ENCODE measurements around the gene EHD2. TPM values are rescaled to one million over a fixed set of nuclear protein-coding genes. Genes with fewer than 3 reads are reported as not detected.

The EHD2 gene
- total and polyA plus RNA-seq, 2 of the 4 experiments (the other 2 are of a cell fraction), result 35.3 to 181 TPM

DNA sequence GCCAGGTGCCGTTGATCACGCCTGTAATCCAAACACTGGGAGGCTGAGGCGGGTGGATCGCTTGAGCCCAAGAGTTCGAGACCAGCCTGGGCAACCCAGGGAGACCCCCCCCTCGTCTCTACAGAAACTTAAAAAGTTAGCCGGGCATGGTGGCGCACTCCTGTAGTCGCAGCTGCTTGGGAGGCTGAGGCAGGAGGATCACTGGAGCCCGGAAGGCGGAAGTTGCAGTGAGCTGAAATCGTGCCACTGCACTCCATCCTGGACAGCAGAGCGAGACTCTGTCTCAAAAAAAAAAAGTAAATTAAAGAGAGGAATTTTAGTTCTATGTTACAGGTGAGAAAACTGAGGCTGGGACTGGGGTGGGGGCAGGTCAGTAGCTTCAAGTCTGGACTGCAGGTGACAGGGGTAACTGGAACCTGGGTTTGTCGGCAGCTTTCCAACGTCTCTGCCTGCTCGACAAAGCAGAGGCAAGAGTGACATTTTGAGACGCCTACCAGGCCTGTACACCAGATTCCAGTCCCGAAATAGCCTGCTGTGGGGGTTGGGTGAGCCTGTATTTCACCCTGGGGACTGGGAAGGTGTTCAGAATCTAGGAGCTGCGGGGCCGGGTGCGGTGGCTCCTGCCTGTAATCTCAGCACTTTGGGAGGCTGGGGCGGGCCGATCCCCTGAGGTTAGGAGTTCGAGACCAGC lies 66.4 kb downstream of the EHD2 start:
- dilution Hi-C loops (cut with HindIII; ENCODE audit: low sequenced_read_pairs, unreplicated experiment) (no loop called here), intact Hi-C loops (cut with micrococcal nuclease) (no loop called here), in situ Hi-C loops (cut with MboI; ENCODE audit: low sequenced_read_pairs) (loop anchor here (10.0 kb wide), 1 partner anchor 345 kb away; no protein-coding TSS in a partner anchor)
- CTCF ChIA-PET, result interaction anchor here (0.6 kb wide), 1 partner anchor 67 kb away, joined by 5 read pairs; no protein-coding TSS in a partner anchor
- Histone ChIP-seq H3K27ac (ENCODE audit: insufficient read depth, low read length) (no peak overlapping the region), H4K91ac (ENCODE audit: insufficient read depth, low read depth, low read length) (no peak overlapping the region), H3K79me1 (ENCODE audit: low read depth in 1 of 2, low read length in 2 of 2) (peaks cover 26 to 44% of the 10 kb centered on the region in 2 experiments), H3K4me1 (ENCODE audit: control insufficient read depth, insufficient read depth, low read length) (peaks cover 2% of the 10 kb centered on the region; the same call in 1 of the 2 replicates), H2BK15ac (ENCODE audit: low read depth, low read length) (no peak overlapping the region), H3K36me3 (ENCODE audit: control insufficient read depth, insufficient read depth, low read length) (peaks cover 32% of the 10 kb centered on the region), H2BK120ac (ENCODE audit: low read depth, low read length) (no peak overlapping the region), H3K27me3 (ENCODE audit: control insufficient read depth, insufficient read depth, low read length) (no peaks in the 10 kb centered on the region), H3K9me1 (ENCODE audit: insufficient read depth, low read length) (peaks cover 14% of the 10 kb centered on the region), H3K9me3 (ENCODE audit: control insufficient read depth, insufficient read depth, low read length) (no peaks in the 10 kb centered on the region), H2AK5ac (ENCODE audit: low read depth, low read length) (no peak overlapping the region), H3K4ac (ENCODE audit: low read depth, low read length) (no peak overlapping the region), H3K23ac (ENCODE audit: low read depth, low read length) (no peak overlapping the region), H2BK5ac (ENCODE audit: low read depth, low read length, poor library complexity, severe bottlenecking) (no peak overlapping the region), H2BK20ac (ENCODE audit: low read depth, low read length) (no peak overlapping the region), H2AFZ (replicated peaks; ENCODE audit: low read length, poor library complexity) (no peak overlapping the region), H3K4me2 (ENCODE audit: low read depth, low read length) (peak overlapping the region; percentile 100), H4K20me1 (ENCODE audit: insufficient read depth, low read length) (peaks cover 30% of the 10 kb centered on the region; the same call in 1 of the 2 replicates), H4K5ac (ENCODE audit: low read depth, low read length) (no peak overlapping the region), H3K9ac (ENCODE audit: low read depth, low read length) (peak overlapping the region; percentile 97; the same call in 1 of the 2 replicates), H3K14ac (replicated peaks; ENCODE audit: low read depth, low read length) (peak overlapping the region; percentile 94), H3K18ac (ENCODE audit: low read depth, low read length) (no peak overlapping the region), H3K56ac (ENCODE audit: extremely low read depth, insufficient read depth, low read length) (no peak overlapping the region), H4K8ac (ENCODE audit: low read depth in 2 of 2, low read length in 2 of 2) (no peak overlapping the region), H3K4me3 (ENCODE audit: insufficient read depth, low read depth, low read length) (peak overlapping the region; percentile 90), H2AK9ac (replicated peaks; ENCODE audit: low read depth, low read length, poor library complexity) (peak overlapping the region; percentile 12)
- POLR2A ChIA-PET (ENCODE audit: unreplicated experiment), result no interaction called here
- no TSS peak for BruUV-seq (replicated peaks)
- WGBS, 2 experiments (ENCODE audit: extremely low coverage in 2 of 2, insufficient read length in 1 of 2), result 69% methylated on average over 11 of the region's 24 CpGs; no CpG with 5 or more reads in 1 of the 2 experiments
- no peak for DNase-seq
- no peak for ATAC-seq (ENCODE audit: low read depth)
- TF ChIP-seq MAFK (IDR thresholded peaks at IDR 0.05; ENCODE audit: low read depth, low read length) (no peak), CEBPB (IDR thresholded peaks at IDR 0.05; ENCODE audit: low read depth, low read length) (no peak), POLR2A (IDR thresholded peaks at IDR 0.05; ENCODE audit: low read depth, low read length) (no peak), MXI1 (IDR thresholded peaks at IDR 0.05; ENCODE audit: borderline replicate concordance, low read depth, low read length) (no peak), MAZ (IDR thresholded peaks at IDR 0.05; ENCODE audit: borderline replicate concordance, low read depth, low read length) (no peak), SMC3 (IDR thresholded peaks at IDR 0.05; ENCODE audit: low read depth, low read length) (no peak), RAD21 (IDR thresholded peaks at IDR 0.05; ENCODE audit: low read length) (no peak), FOS (IDR thresholded peaks at IDR 0.05; ENCODE audit: low read depth, low read length) (no peak), NFE2L2 (IDR thresholded peaks at IDR 0.05; ENCODE audit: low read depth, low read length) (no peak), BHLHE40 (IDR thresholded peaks at IDR 0.05; ENCODE audit: low read depth, low read length) (no peak), RCOR1 (IDR thresholded peaks at IDR 0.05; ENCODE audit: insufficient replicate concordance, low read length) (no peak), CHD1 (IDR thresholded peaks at IDR 0.05; ENCODE audit: low read depth, low read length) (no peak)
- TF ChIP-seq, protein P1, sequence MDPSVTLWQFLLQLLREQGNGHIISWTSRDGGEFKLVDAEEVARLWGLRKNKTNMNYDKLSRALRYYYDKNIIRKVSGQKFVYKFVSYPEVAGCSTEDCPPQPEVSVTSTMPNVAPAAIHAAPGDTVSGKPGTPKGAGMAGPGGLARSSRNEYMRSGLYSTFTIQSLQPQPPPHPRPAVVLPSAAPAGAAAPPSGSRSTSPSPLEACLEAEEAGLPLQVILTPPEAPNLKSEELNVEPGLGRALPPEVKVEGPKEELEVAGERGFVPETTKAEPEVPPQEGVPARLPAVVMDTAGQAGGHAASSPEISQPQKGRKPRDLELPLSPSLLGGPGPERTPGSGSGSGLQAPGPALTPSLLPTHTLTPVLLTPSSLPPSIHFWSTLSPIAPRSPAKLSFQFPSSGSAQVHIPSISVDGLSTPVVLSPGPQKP (IDR thresholded peaks at IDR 0.05; ENCODE audit: borderline replicate concordance, low read depth, low read length), result no peak
- TF ChIP-seq, protein P2, sequence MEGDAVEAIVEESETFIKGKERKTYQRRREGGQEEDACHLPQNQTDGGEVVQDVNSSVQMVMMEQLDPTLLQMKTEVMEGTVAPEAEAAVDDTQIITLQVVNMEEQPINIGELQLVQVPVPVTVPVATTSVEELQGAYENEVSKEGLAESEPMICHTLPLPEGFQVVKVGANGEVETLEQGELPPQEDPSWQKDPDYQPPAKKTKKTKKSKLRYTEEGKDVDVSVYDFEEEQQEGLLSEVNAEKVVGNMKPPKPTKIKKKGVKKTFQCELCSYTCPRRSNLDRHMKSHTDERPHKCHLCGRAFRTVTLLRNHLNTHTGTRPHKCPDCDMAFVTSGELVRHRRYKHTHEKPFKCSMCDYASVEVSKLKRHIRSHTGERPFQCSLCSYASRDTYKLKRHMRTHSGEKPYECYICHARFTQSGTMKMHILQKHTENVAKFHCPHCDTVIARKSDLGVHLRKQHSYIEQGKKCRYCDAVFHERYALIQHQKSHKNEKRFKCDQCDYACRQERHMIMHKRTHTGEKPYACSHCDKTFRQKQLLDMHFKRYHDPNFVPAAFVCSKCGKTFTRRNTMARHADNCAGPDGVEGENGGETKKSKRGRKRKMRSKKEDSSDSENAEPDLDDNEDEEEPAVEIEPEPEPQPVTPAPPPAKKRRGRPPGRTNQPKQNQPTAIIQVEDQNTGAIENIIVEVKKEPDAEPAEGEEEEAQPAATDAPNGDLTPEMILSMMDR (conservative IDR thresholded peaks at IDR 0.05; ENCODE audit: low read depth, low read length), result no peak
- TF ChIP-seq, protein P3, sequence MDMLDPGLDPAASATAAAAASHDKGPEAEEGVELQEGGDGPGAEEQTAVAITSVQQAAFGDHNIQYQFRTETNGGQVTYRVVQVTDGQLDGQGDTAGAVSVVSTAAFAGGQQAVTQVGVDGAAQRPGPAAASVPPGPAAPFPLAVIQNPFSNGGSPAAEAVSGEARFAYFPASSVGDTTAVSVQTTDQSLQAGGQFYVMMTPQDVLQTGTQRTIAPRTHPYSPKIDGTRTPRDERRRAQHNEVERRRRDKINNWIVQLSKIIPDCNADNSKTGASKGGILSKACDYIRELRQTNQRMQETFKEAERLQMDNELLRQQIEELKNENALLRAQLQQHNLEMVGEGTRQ (IDR thresholded peaks at IDR 0.05; ENCODE audit: low read depth, low read length), result no peak

Data from IMR-90 (cell line).